CD4-positive, alpha-beta T cell (primary cell): ENCODE data around the gene SOX13. TPM values are rescaled to one million over a fixed set of nuclear protein-coding genes. Genes with fewer than 3 reads are reported as not detected.

ENCODE experiments used
- ATAC-seq: fragments of 200-7000 bp; cut with Tn5 transposase; one replicate; pipeline ENCODE4 v1.10.0; 2022; ENCODE audit warnings: mild to moderate bottlenecking; ENCODE audit not compliant: poor library complexity
- CTCF ChIA-PET: fragments of 350-600 bp; sonication (Branson Sonifier 250); formaldehyde crosslinking; loops from one replicate; lab custom pipeline; 2021; ENCODE audit warnings: antibody characterized with exemption, inconsistent platforms; lab: Charles Lee
- POLR2A ChIA-PET: fragments of 350-600 bp; sonication (Branson Sonifier 250); formaldehyde crosslinking; loops from one replicate; lab custom pipeline; 2021; ENCODE audit warnings: antibody characterized with exemption, inconsistent platforms; lab: Charles Lee
- DNase-seq, 14 experiments: peaks; one replicate each; pipeline ENCODE4 v3.0.0-alpha.2; 2013 to 2020; ENCODE audit warnings: mixed read lengths in 2 of 14
- H3K27ac ChIP-seq, 2 donors: one replicate each; pipeline versions ENCODE4 v1.5.1 to v1.7.0; 2013; ENCODE audit warnings: low read length in 2 of 2, low read depth in 1 of 2, mild to moderate bottlenecking in 1 of 2
- H3K27me3 ChIP-seq, 2 experiments: 1 replicate in 1 of 2; 2 replicates in 1 of 2; pipeline versions ENCODE4 v1.6.1 to v1.7.0; 2013; ENCODE audit warnings: low read length in 2 of 2, control low read depth in 1 of 2, mild to moderate bottlenecking in 1 of 2, moderate library complexity in 1 of 2; ENCODE audit not compliant: insufficient read depth in 2 of 2, control insufficient read depth in 1 of 2
- H3K36me3 ChIP-seq: one replicate; pipeline ENCODE4 v1.6.1; 2013; ENCODE audit warnings: low read length, control low read depth; ENCODE audit not compliant: insufficient read depth
- H3K4me1 ChIP-seq: one replicate; pipeline ENCODE4 v1.6.1; 2013; ENCODE audit warnings: low read length, control low read depth; ENCODE audit not compliant: insufficient read depth
- H3K4me3 ChIP-seq: one replicate; pipeline ENCODE4 v1.5.1; 2013; ENCODE audit warnings: mild to moderate bottlenecking, low read length, moderate library complexity
- H3K9me3 ChIP-seq, 2 experiments: 1 replicate in 1 of 2; 2 replicates in 1 of 2; pipeline versions ENCODE4 v1.6.1 to v1.7.0; 2013; ENCODE audit warnings: low read length in 2 of 2, mild to moderate bottlenecking in 2 of 2, control low read depth in 1 of 2, moderate library complexity in 1 of 2; ENCODE audit not compliant: control insufficient read depth in 1 of 2, insufficient read depth in 1 of 2
- H3K27ac Mint-ChIP-seq: one replicate; pipeline ENCODE4 v1.8.0; 2020; ENCODE audit warnings: mixed read lengths
- H3K27me3 Mint-ChIP-seq: one replicate; pipeline ENCODE4 v1.8.0; 2021; ENCODE audit warnings: mixed read lengths
- H3K36me3 Mint-ChIP-seq: one replicate; pipeline ENCODE4 v1.8.0; 2021; ENCODE audit warnings: low read depth, mixed read lengths
- H3K4me1 Mint-ChIP-seq: one replicate; pipeline ENCODE4 v1.8.0; 2021; ENCODE audit warnings: low read depth, mixed read lengths
- H3K4me3 Mint-ChIP-seq: one replicate; pipeline ENCODE4 v1.8.0; 2020; ENCODE audit warnings: mild to moderate bottlenecking, mixed read lengths
- H3K9me3 Mint-ChIP-seq: one replicate; pipeline ENCODE4 v1.8.0; 2020; ENCODE audit warnings: mixed read lengths
- intact Hi-C, 2 experiments: fragments of 100-400 bp; cut with DNase I in 1 of 2; cut with micrococcal nuclease in 1 of 2; formaldehyde crosslinking; loops; one replicate each; pipeline versions ENCODE4 v1.15.1 to v1.9.0; 2023 to 2025; cut with DNase I, micrococcal nuclease
- total RNA-seq, 174 experiments: library from RNA in 2 of 174; stranded (reverse) in 2 of 174; gene quantifications; one replicate each; pipeline ENCODE4 v1.2.3 and lab custom pipeline; 2021 to 2026
- TF ChIP-seq, protein P1 (sequence below): fragments of 200-600 bp; IDR thresholded peaks from one replicate; pipeline ENCODE4 v1.8.0; 2022; ENCODE audit warnings: antibody characterized with exemption, mild to moderate bottlenecking

The SOX13 gene
- total RNA-seq, 2 experiments from 2014 or later: 1.8 to 1.9 TPM

DNA sequence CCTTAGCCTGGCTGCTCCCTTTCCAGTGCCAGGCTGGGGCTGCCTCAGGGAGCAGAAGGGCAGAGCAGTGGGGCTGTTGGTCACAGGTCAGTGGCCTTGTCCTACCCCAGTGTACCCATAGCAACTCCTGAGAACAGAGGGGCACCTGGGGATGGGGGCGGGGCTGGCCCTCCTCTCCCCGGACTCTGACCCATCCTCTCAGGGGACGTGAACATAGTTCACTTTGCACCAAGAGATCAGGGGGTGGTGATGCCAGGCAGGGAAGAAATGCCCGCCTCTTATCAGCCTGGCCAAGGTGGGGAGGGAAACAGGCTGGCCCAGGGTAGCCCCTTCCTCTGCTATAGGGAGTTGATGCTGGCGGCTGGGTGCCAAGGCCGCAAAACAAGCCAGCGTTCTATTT is 74.0 kb downstream of the SOX13 start:
- ATAC-seq: no peak
- Histone ChIP-seq H3K4me3 (no peak overlapping the region), H3K4me1 (peaks cover 8% of the 10 kb centered on the region), H3K36me3 (no peaks in the 10 kb centered on the region), H3K27me3 (no peaks in the 10 kb centered on the region), H3K27ac (no peak overlapping the region), H3K9me3 (no peaks in the 10 kb centered on the region)
- Mint-ChIP-seq H3K4me3 (no peak overlapping the region), H3K27ac (no peak overlapping the region), H3K36me3 (no peaks in the 10 kb centered on the region), H3K9me3 (no peaks in the 10 kb centered on the region), H3K27me3 (no peaks in the 10 kb centered on the region), H3K4me1 (peaks cover 11% of the 10 kb centered on the region)
- ChIA-PET CTCF (no interaction called here), POLR2A (no interaction called here)
- TF ChIP-seq, protein P1, sequence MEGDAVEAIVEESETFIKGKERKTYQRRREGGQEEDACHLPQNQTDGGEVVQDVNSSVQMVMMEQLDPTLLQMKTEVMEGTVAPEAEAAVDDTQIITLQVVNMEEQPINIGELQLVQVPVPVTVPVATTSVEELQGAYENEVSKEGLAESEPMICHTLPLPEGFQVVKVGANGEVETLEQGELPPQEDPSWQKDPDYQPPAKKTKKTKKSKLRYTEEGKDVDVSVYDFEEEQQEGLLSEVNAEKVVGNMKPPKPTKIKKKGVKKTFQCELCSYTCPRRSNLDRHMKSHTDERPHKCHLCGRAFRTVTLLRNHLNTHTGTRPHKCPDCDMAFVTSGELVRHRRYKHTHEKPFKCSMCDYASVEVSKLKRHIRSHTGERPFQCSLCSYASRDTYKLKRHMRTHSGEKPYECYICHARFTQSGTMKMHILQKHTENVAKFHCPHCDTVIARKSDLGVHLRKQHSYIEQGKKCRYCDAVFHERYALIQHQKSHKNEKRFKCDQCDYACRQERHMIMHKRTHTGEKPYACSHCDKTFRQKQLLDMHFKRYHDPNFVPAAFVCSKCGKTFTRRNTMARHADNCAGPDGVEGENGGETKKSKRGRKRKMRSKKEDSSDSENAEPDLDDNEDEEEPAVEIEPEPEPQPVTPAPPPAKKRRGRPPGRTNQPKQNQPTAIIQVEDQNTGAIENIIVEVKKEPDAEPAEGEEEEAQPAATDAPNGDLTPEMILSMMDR: no peak
- intact Hi-C loops: no loop called here
- no peak for DNase-seq

DNA sequence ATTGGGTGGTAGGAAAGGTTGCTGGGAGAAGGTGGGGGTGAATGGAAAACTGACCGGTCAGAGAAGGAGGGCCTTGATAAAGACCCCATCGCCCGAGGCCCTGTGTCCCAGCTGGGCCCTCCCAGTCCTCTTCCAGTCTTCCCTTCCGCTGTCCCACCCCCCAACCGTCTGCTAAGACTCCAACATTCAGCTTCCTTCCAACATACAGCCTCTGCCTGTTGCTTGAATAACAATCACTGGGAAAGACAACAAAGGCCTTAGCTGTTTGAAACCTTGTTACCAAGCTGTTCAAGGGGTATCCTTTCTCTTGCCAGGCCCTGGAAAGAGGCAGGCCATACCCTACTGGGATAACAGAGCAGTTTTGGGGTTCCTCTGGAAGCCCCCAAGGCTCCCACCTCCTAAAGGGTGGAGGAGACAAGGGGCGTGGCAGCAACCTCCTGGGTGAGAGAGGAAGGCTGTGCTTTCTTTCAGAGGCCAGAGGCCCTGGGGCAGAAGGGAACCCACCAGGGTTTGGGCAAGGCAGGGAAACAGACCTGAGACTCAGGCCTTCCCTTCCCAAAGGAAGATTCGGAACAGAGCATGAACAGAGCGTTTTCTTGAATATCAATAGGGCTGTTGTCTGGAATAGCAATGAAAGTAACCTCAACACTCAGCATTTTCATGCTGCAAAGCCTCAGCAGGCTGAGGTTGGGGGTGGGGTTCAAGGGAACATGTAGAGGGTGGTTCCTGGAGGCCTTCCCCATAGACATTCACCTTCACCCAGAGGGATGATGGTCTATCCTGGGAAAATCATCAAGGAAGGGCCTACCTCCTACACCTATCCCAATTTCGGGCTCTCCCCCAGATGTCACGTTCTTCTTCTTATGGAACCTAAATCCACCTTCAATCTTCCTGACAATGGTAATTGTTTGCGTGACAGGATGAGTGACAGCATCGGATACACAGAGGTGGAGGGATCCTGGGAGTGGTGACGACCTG is 74.8 kb downstream of the SOX13 start:
- H3K9me3 ChIP-seq: no peaks in the 10 kb centered on the region
- H3K36me3 ChIP-seq: no peaks in the 10 kb centered on the region
- ChIA-PET POLR2A (no interaction called here), CTCF (no interaction called here)
- Mint-ChIP-seq H3K4me3 (no peak overlapping the region), H3K27ac (no peak overlapping the region), H3K27me3 (no peaks in the 10 kb centered on the region), H3K4me1 (peaks cover 11% of the 10 kb centered on the region), H3K36me3 (no peaks in the 10 kb centered on the region), H3K9me3 (no peaks in the 10 kb centered on the region)
- TF ChIP-seq, protein P1: no peak
- intact Hi-C loops: no loop called here
- no peak for DNase-seq
- ATAC-seq: no peak
- H3K27ac ChIP-seq: no peak overlapping the region
- peaks cover 15% of the 10 kb centered on the region for H3K4me1 ChIP-seq
- H3K27me3 ChIP-seq: peaks cover 0 to 5% of the 10 kb centered on the region in 2 experiments
- no peak overlapping the region for H3K4me3 ChIP-seq

DNA sequence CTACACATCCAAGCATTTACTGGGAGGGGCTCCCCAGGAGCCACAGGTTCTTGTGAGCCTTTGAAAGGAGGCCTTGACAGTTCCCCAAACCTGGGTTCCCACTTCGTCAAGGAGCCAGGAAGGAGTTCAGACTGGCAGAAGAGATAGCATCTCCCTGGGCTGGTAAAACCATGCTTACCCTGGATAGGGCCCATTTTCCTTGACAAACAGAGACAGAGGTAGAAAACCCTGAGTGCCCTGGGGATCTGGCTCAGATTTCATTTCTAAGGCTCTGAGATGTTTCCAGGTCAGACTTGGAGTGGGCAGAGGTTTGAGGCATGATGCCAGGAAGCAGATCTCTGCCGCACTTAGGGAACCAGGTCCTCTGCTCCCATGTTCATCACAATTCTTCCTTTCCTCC is 76.2 kb downstream of the SOX13 start:
- DNase-seq (peak in 1 of 14 experiments; percentile 2), ATAC-seq (no peak)
- Histone ChIP-seq H3K36me3 (no peaks in the 10 kb centered on the region), H3K27me3 (peaks cover 0 to 7% of the 10 kb centered on the region in 2 experiments), H3K9me3 (no peaks in the 10 kb centered on the region), H3K27ac (no peak overlapping the region), H3K4me3 (no peak overlapping the region), H3K4me1 (peaks cover 18% of the 10 kb centered on the region)
- Mint-ChIP-seq H3K4me3 (peak overlapping the region; percentile 2), H3K27me3 (peaks cover 1% of the 10 kb centered on the region), H3K36me3 (no peaks in the 10 kb centered on the region), H3K4me1 (peaks cover 11% of the 10 kb centered on the region), H3K9me3 (no peaks in the 10 kb centered on the region), H3K27ac (peak overlapping the region; percentile 74)
- TF ChIP-seq, protein P1: no peak
- ChIA-PET POLR2A (no interaction called here), CTCF (interaction anchor here (1.4 kb wide), 1 partner anchor 249 kb away, joined by 3 read pairs; no protein-coding TSS in a partner anchor)
- intact Hi-C loops: no loop called here
